HFF-Myc (cell line): ENCODE results near the gene PID1.

Experiments
- DNase-seq: peaks from one replicate; pipeline ENCODE4 v3.0.0-alpha.2; 2011; ENCODE audit warnings: low read depth; ENCODE audit errors: extremely low read depth
- H3K4me3 ChIP-seq: replicated peaks from 2 replicates; pipeline ENCODE4 v1.5.1; 2011; ENCODE audit warnings: low read depth, mild to moderate bottlenecking, control low read depth, low read length
- TF ChIP-seq, protein P1 (sequence below): IDR thresholded peaks from 2 replicates; pipeline ENCODE4 v1.5.1; 2012; ENCODE audit warnings: mild to moderate bottlenecking, low read depth, low read length, control low read depth; ENCODE audit errors: missing control alignments

PID1 gene

DNA sequence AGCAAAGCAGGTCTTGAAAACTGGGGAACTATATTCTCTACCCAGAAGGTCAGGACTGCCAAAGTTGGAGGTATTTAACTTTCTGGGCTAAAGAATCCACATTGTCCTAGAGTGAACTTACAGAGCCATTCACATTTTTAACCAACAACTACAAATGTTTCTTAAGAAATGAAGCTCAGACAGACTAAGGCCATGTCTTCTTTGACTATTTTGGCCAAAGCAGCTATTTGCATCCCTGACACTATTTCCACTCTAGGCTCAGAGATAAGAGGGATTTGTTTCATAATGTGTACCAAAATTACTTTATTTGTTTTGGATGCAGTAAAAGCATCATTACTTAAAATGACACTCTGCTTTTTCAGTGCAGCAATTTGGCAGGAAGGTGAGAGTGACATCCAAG is 18.1 kb downstream of the PID1 start:
- DNase-seq = no peak
- TF ChIP-seq, protein P1, sequence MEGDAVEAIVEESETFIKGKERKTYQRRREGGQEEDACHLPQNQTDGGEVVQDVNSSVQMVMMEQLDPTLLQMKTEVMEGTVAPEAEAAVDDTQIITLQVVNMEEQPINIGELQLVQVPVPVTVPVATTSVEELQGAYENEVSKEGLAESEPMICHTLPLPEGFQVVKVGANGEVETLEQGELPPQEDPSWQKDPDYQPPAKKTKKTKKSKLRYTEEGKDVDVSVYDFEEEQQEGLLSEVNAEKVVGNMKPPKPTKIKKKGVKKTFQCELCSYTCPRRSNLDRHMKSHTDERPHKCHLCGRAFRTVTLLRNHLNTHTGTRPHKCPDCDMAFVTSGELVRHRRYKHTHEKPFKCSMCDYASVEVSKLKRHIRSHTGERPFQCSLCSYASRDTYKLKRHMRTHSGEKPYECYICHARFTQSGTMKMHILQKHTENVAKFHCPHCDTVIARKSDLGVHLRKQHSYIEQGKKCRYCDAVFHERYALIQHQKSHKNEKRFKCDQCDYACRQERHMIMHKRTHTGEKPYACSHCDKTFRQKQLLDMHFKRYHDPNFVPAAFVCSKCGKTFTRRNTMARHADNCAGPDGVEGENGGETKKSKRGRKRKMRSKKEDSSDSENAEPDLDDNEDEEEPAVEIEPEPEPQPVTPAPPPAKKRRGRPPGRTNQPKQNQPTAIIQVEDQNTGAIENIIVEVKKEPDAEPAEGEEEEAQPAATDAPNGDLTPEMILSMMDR = no peak
- H3K4me3 ChIP-seq = no peak overlapping the region

DNA sequence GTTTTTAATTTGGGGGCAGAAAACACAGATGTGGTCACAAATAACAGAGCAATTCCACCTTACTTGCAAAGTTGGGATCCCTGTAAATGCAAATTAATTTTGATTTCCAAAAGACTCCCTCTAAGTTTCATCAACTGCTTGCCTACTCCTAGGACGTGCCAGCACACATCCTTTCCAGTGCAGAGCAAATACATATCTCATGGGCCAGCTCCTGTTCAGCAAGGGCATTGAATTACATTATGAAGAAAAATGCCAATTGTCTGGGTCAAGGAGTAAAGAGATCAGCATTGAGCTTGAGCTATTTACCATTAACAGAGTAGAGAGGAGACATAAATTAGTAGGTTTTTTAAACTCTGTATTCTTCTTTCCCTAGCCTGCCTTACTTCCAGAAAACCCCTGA is 18.8 kb downstream of the PID1 start:
- TF ChIP-seq, protein P1 = no peak
- no peak for DNase-seq
- no peak overlapping the region for H3K4me3 ChIP-seq

DNA sequence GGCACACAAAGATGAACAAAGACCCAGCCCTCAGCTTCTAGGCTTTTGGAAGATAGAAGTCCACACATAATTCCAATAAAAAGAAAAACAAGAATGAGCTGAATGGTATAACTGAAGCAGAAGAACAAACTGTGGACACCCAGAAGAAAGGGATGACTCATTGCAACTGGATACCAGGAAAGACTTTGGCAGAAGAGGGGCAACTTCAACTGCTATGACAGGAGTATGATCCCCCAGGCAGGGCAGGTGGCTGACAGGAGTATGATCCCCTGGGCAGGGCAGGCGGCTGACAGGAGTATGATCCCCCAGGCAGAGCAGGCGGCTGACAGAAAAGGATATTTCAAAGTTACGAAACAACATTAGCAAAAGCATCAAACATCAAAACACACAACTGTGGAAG is 21.6 kb downstream of the PID1 start:
- TF ChIP-seq, protein P1 = no peak
- DNase-seq = no peak

DNA sequence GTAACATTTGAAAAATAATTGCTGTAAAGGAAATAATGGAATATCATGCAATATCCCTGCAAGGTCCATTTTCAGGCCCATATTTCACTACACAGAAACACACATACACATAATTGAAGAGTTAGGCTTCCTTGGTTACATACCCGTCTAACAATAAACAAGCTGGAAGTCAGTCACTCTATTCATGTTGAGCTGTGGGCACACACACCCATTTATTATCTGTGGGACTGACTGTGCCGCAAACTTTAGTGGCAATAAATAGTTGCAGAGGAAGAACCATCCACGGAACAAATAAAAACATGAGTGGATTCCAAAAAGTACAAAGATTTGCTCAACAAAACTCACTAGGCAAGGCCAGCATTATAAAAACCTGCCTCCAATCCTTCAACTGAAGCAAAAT is 24.8 kb downstream of the PID1 start:
- DNase-seq = no peak
- TF ChIP-seq, protein P1 = no peak
- H3K4me3 ChIP-seq = no peak overlapping the region

More for the DNA sequence above, 21.6 kb downstream of the PID1 start:
- H3K4me3 ChIP-seq = no peak overlapping the region

DNA sequence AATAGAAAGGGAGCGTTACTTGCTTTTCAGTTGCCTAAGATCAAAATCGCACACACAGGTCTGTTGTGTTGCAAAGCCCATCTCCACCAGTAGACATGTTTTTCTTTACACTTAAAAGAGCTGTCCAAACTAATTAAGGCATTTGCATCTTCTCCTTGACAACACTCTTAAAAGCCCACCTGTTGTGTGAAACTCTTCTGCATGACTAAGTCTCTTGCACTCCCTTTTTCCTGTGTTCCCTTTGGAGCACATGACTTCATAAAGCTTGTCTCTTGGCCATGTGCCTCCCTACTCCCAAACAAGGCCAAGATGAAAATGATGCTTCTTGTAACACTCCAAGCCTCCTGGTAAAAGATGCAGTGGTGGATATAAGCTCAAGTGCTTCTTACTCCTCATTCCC is 26.1 kb downstream of the PID1 start:
- H3K4me3 ChIP-seq = no peak overlapping the region
- TF ChIP-seq, protein P1 = no peak
- DNase-seq = no peak

DNA sequence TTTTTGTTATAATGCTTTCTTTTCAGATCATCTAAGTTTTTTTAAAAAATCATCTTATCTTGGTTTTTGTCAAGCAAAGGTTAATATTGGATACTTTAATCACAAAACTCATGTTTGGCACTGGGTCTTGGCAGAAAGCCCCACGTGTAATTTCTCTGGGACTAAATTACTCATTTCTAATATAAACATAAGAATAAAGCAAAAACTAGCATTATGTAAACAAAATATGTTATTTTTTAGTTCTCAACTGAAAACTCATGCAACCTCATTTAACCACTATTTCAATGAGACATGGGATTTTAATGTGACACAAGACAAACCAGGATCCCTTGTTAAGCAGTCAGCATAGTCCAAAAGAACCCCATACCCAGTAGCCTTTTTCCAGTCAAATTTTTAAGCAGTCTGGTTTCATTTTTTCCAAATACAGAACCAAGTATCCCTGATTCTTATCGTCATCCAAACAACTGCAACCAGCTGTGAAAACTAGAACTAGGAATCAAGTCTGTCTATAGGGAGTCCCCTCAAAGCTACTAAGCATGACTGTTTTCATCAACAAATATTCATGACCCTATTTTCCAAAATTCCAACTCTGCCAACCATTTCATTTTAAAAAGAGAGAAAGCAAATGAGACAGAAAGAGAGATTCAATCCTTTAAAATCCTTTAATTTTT is 27.1 kb downstream of the PID1 start:
- TF ChIP-seq, protein P1 = no peak
- no peak for DNase-seq
- no peak overlapping the region for H3K4me3 ChIP-seq

DNA sequence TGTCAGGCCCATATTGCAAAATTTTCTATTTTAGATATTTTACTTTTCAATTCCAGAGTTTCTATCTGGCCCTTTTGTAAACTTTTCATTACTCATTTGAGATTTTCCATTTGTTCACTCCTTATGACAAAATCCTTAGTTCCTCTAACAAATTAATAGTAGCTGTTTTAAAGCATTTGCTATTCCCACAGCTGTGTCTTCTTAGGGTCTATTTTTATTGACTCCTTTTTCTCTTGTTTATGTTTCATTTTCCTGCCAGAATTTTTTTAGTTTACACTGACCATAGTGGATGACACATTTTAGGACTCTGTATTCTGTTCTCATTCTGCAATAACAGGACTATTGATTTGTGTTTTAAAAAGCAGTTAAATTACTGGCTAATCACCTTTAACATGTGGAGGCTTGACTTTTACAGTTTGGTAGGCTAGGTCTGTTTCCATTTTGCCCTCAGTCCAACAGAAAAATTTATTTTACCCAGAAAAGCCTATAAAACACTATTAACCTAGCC is 30.0 kb downstream of the PID1 start:
- no peak overlapping the region for H3K4me3 ChIP-seq
- TF ChIP-seq, protein P1 = no peak
- no peak for DNase-seq
